Neural cell (in vitro differentiated cells): ENCODE data around the gene PRRX2. TPM values are rescaled to one million over a fixed set of nuclear protein-coding genes. Genes with fewer than 3 reads are reported as not detected.

Experiments used
- H2AFZ ChIP-seq: fragments of 200-600, 300-800 bp; sonication (generic), shearing (Covaris generic); 2 replicates; pipeline ENCODE4 v1.6.0; 2014; ENCODE audit warnings: low read depth, mild to moderate bottlenecking, antibody characterized with exemption, low read length, moderate library complexity
- H3F3A ChIP-seq: fragments of 200-600 bp; shearing (Covaris generic); 2 replicates; pipeline ENCODE4 v1.6.1; 2016; ENCODE audit warnings: mild to moderate bottlenecking, moderate library complexity, mixed read lengths, antibody characterized with exemption, low read length; ENCODE audit not compliant: insufficient read depth, poor library complexity, severe bottlenecking
- H3K27ac ChIP-seq: fragments of 200-600, 300-800 bp; sonication (generic), shearing (Covaris generic); 2 replicates; pipeline ENCODE4 v1.5.1; 2014; ENCODE audit warnings: mild to moderate bottlenecking, low read length, moderate library complexity
- H3K27me3 ChIP-seq: fragments of 300-800, 200-600 bp; sonication (generic), shearing (Covaris generic); 2 replicates; pipeline ENCODE4 v1.6.0; 2014; ENCODE audit warnings: mild to moderate bottlenecking, low read depth, low read length, moderate library complexity; ENCODE audit not compliant: insufficient read depth
- H3K36me3 ChIP-seq: fragments of 300-800, 200-600 bp; sonication (generic), shearing (Covaris generic); 2 replicates; pipeline ENCODE4 v1.5.1; 2014; ENCODE audit warnings: mild to moderate bottlenecking, antibody characterized with exemption, low read length, moderate library complexity; ENCODE audit not compliant: insufficient read depth
- H3K4me2 ChIP-seq: fragments of 300-800, 200-600 bp; sonication (generic), shearing (Covaris generic); 2 replicates; pipeline ENCODE4 v1.6.0; 2014; ENCODE audit warnings: mild to moderate bottlenecking, low read length
- H3K4me3 ChIP-seq: fragments of 300-800, 200-600 bp; sonication (generic), shearing (Covaris generic); 2 replicates; pipeline ENCODE4 v1.5.1; 2014; ENCODE audit warnings: mild to moderate bottlenecking, low read length, moderate library complexity
- H3K79me2 ChIP-seq: fragments of 200-600 bp; shearing (Covaris generic); replicated peaks from 2 replicates; pipeline ENCODE4 v1.6.0; 2014; ENCODE audit warnings: mild to moderate bottlenecking, low read length, moderate library complexity; ENCODE audit not compliant: insufficient read depth
- H3K9ac ChIP-seq: fragments of 300-800, 200-600 bp; sonication (generic), shearing (Covaris generic); 2 replicates; pipeline ENCODE4 v1.6.1; 2016; ENCODE audit warnings: mild to moderate bottlenecking, low read length, mixed read lengths
- H3K9me2 ChIP-seq: fragments of 200-600 bp; shearing (Covaris generic); 2 replicates; pipeline ENCODE4 v1.6.1; 2016; ENCODE audit warnings: mild to moderate bottlenecking, low read length, mixed read lengths; ENCODE audit not compliant: insufficient read depth
- H3K9me3 ChIP-seq: fragments of 200-600, 300-800 bp; sonication (generic), shearing (Covaris generic); 2 replicates; pipeline ENCODE4 v1.6.1; 2016; ENCODE audit warnings: mild to moderate bottlenecking, mixed run types, low read length, moderate library complexity, mixed read lengths
- H4K20me1 ChIP-seq: fragments of 200-600 bp; shearing (Covaris generic); 2 replicates; pipeline ENCODE4 v1.6.1; 2016; ENCODE audit warnings: mild to moderate bottlenecking, mixed run types; ENCODE audit not compliant: insufficient read depth
- EP300 ChIP-seq: fragments of 450-650 bp; conservative IDR thresholded peaks from 2 replicates; pipeline ENCODE4 v1.6.1; 2014; ENCODE audit warnings: antibody characterized with exemption, mild to moderate bottlenecking, moderate library complexity; ENCODE audit not compliant: poor library complexity, severe bottlenecking
- EZH2 ChIP-seq: fragments of 200-600, 300-800 bp; shearing (Covaris generic), sonication (generic); IDR thresholded peaks from 2 replicates; pipeline ENCODE4 v1.6.1; 2014; ENCODE audit warnings: antibody characterized with exemption, low read length, borderline replicate concordance, mild to moderate bottlenecking; ENCODE audit not compliant: insufficient read depth, poor library complexity, severe bottlenecking
- MXI1 ChIP-seq: fragments of 450-650 bp; conservative IDR thresholded peaks from 2 replicates; pipeline ENCODE4 v1.6.1; 2014; ENCODE audit warnings: antibody characterized with exemption, mild to moderate bottlenecking; ENCODE audit not compliant: poor library complexity, severe bottlenecking
- POLR2AphosphoS5 ChIP-seq: IDR thresholded peaks from 2 replicates; pipeline ENCODE4 v1.6.1; 2012
- RAD21 ChIP-seq: fragments of 450-650 bp; conservative IDR thresholded peaks from 2 replicates; pipeline ENCODE4 v1.6.1; 2014; ENCODE audit warnings: antibody characterized with exemption, mild to moderate bottlenecking, moderate library complexity
- SMC3 ChIP-seq: fragments of 450-650 bp; conservative IDR thresholded peaks from 2 replicates; pipeline ENCODE4 v1.6.1; 2014; ENCODE audit warnings: antibody characterized with exemption, mild to moderate bottlenecking, moderate library complexity; ENCODE audit not compliant: poor library complexity
- TAF1 ChIP-seq: IDR thresholded peaks from 2 replicates; pipeline ENCODE4 v1.6.1; 2012; ENCODE audit warnings: low read depth
- polyA plus RNA-seq: library from polyadenylated mRNA; depleted of rRNA; stranded (reverse); fragments of >200 nt; gene quantifications from 2 replicates; pipeline ENCODE4 v1.2.3, GENCODE V29; 2014
- TF ChIP-seq, protein P1 (sequence below): fragments of 450-650 bp; IDR thresholded peaks from 2 replicates; pipeline ENCODE4 v1.5.1; 2014; ENCODE audit warnings: antibody characterized with exemption, mild to moderate bottlenecking, moderate library complexity; ENCODE audit not compliant: poor library complexity, severe bottlenecking
- TF ChIP-seq, protein P2 (sequence below): IDR thresholded peaks from 2 replicates; pipeline ENCODE4 v1.6.1; 2012; ENCODE audit warnings: borderline replicate concordance

The PRRX2 gene
- polyA plus RNA-seq, 1 donor from 2014 or later, result not detected

DNA sequence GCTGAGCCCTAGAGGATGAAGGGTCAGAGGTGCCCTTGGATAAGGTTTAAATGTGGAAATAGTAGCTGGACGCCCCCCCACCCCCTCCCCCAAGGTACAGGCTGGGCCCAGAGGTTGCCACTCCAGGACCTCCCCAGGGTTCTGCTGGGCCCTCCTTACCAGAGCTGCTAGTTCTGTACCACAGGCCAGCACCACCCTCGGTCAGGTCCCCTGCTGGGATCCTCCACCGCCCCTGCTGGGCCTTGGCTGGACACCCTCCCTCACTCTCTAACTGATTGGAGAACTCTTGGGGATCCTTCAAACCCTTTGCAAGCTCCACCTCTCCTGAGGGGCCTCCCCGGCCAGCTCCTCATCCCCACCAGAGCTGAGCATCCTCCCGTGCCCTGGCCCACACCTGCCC lies 52.5 kb downstream of the PRRX2 start:
- H3K9me2 ChIP-seq, result no peaks in the 10 kb centered on the region
- H3K27me3 ChIP-seq, result no peaks in the 10 kb centered on the region
- no peak overlapping the region for H3K4me2 ChIP-seq
- H3K36me3 ChIP-seq, result no peaks in the 10 kb centered on the region
- no peaks in the 10 kb centered on the region for H3F3A ChIP-seq
- H3K4me3 ChIP-seq, result no peak overlapping the region
- TF ChIP-seq TAF1 (no peak), EP300 (no peak), EZH2 (no peak), MXI1 (no peak), SMC3 (no peak), RAD21 (no peak), POLR2AphosphoS5 (no peak)
- TF ChIP-seq, protein P1, sequence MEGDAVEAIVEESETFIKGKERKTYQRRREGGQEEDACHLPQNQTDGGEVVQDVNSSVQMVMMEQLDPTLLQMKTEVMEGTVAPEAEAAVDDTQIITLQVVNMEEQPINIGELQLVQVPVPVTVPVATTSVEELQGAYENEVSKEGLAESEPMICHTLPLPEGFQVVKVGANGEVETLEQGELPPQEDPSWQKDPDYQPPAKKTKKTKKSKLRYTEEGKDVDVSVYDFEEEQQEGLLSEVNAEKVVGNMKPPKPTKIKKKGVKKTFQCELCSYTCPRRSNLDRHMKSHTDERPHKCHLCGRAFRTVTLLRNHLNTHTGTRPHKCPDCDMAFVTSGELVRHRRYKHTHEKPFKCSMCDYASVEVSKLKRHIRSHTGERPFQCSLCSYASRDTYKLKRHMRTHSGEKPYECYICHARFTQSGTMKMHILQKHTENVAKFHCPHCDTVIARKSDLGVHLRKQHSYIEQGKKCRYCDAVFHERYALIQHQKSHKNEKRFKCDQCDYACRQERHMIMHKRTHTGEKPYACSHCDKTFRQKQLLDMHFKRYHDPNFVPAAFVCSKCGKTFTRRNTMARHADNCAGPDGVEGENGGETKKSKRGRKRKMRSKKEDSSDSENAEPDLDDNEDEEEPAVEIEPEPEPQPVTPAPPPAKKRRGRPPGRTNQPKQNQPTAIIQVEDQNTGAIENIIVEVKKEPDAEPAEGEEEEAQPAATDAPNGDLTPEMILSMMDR, result no peak
- TF ChIP-seq, protein P2, sequence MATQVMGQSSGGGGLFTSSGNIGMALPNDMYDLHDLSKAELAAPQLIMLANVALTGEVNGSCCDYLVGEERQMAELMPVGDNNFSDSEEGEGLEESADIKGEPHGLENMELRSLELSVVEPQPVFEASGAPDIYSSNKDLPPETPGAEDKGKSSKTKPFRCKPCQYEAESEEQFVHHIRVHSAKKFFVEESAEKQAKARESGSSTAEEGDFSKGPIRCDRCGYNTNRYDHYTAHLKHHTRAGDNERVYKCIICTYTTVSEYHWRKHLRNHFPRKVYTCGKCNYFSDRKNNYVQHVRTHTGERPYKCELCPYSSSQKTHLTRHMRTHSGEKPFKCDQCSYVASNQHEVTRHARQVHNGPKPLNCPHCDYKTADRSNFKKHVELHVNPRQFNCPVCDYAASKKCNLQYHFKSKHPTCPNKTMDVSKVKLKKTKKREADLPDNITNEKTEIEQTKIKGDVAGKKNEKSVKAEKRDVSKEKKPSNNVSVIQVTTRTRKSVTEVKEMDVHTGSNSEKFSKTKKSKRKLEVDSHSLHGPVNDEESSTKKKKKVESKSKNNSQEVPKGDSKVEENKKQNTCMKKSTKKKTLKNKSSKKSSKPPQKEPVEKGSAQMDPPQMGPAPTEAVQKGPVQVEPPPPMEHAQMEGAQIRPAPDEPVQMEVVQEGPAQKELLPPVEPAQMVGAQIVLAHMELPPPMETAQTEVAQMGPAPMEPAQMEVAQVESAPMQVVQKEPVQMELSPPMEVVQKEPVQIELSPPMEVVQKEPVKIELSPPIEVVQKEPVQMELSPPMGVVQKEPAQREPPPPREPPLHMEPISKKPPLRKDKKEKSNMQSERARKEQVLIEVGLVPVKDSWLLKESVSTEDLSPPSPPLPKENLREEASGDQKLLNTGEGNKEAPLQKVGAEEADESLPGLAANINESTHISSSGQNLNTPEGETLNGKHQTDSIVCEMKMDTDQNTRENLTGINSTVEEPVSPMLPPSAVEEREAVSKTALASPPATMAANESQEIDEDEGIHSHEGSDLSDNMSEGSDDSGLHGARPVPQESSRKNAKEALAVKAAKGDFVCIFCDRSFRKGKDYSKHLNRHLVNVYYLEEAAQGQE, result no peak
- H3K79me2 ChIP-seq, result no peaks in the 10 kb centered on the region
- no peaks in the 10 kb centered on the region for H4K20me1 ChIP-seq
- no peak overlapping the region for H3K27ac ChIP-seq
- H3K9me3 ChIP-seq, result no peaks in the 10 kb centered on the region
- no peak overlapping the region for H3K9ac ChIP-seq
- H2AFZ ChIP-seq, result no peak overlapping the region

DNA sequence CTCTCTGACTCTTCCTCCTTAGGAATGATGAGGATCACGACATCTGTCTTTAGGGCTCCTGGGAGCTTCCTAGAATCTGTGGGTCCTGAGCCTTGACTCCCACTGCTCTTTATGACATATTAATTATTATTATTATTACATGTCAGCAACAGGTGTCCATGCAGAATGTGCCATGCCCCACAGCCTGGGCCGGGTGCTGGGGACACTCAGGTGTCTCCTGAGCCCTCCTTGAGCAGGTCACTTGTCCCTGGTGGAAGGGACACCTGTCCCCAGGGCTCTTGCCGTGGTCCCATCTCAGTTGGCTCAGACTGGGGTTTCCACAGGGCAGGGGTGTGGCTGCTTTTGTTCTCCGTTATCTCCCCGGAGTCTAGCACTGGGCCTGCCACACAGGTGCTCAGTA lies 53.2 kb downstream of the PRRX2 start:
- H3K9me3 ChIP-seq, result no peaks in the 10 kb centered on the region
- H3K36me3 ChIP-seq, result no peaks in the 10 kb centered on the region

More for the DNA sequence above, 53.2 kb downstream of the PRRX2 start:
- H3K9me2 ChIP-seq, result no peaks in the 10 kb centered on the region
- no peaks in the 10 kb centered on the region for H3F3A ChIP-seq
- no peaks in the 10 kb centered on the region for H4K20me1 ChIP-seq
- TF ChIP-seq, protein P1, result no peak
- no peak for TF ChIP-seq POLR2AphosphoS5
- TF ChIP-seq, protein P2, result no peak
- TF ChIP-seq TAF1, result no peak
- no peak for TF ChIP-seq SMC3
- no peak for TF ChIP-seq RAD21
- no peak for TF ChIP-seq EZH2
- no peak for TF ChIP-seq MXI1
- H3K4me3 ChIP-seq, result no peak overlapping the region
- H2AFZ ChIP-seq, result no peak overlapping the region
- H3K27ac ChIP-seq, result no peak overlapping the region
- no peaks in the 10 kb centered on the region for H3K27me3 ChIP-seq
- no peak overlapping the region for H3K9ac ChIP-seq
- H3K4me2 ChIP-seq, result no peak overlapping the region
- H3K79me2 ChIP-seq, result no peaks in the 10 kb centered on the region
